ENCODE measurements around the gene C9.

The C9 gene

DNA sequence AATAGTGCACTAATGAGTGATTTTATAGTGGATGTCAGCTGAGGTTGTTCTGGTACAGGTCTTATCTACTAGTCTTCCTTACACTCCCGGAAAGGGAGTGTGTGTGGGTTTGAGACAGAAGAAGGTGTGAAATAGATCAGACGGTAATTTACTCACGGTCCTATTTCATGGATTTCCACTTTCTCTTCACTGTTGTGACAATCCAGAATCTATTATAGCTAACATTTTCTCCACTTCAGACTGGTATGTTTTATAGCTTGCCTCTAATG, 7.0 kb upstream of the C9 start:
- TF ChIP-seq, protein P1, sequence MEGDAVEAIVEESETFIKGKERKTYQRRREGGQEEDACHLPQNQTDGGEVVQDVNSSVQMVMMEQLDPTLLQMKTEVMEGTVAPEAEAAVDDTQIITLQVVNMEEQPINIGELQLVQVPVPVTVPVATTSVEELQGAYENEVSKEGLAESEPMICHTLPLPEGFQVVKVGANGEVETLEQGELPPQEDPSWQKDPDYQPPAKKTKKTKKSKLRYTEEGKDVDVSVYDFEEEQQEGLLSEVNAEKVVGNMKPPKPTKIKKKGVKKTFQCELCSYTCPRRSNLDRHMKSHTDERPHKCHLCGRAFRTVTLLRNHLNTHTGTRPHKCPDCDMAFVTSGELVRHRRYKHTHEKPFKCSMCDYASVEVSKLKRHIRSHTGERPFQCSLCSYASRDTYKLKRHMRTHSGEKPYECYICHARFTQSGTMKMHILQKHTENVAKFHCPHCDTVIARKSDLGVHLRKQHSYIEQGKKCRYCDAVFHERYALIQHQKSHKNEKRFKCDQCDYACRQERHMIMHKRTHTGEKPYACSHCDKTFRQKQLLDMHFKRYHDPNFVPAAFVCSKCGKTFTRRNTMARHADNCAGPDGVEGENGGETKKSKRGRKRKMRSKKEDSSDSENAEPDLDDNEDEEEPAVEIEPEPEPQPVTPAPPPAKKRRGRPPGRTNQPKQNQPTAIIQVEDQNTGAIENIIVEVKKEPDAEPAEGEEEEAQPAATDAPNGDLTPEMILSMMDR (IDR thresholded peaks at IDR 0.05; ENCODE audit: borderline replicate concordance, insufficient read depth, low read depth, low read length), result no peak
- H3K4me3 ChIP-seq (ENCODE audit: low read depth, low read length), result no peak overlapping the region

DNA sequence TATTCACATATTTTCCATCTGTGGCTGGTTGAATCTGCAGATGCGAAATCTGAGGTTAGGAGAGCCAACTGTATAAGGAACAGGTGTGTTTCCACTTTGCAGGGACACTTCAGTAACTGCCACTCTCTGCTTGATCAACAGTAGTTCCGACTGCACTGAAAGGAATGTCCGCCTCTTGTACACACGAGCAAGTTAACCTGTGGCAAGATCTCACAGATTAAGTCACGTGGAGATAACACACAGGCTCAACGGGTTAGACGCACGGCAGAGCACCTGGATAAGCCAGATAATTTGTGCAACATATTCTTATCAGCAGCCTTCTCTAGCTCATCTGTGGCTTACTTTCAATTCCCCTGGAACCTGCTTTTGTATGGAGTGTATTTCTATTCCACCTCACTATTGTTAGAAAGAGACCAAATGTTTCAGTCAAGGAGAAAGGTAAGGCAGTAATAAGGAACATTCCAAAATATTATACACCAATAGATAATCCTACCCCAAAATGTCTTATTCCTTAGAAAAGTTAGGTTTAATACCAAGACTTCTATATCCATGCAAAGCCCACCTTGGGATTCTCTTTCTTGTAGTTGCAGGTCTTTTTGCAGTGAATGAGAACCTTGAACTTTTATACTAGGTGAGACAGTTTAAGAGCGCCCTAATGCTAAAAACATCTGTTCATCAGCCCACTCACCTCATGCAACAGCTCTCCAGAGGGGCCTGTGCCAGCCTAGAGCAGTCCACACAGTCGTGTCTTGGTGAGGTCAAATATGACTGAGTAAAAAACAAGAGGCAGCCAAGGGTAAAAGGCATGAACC, 6.5 kb upstream of the C9 start:
- TF ChIP-seq, protein P1 (IDR thresholded peaks at IDR 0.05; ENCODE audit: borderline replicate concordance, insufficient read depth, low read depth, low read length), result no peak
- H3K4me3 ChIP-seq (ENCODE audit: low read depth, low read length), result no peak overlapping the region

DNA sequence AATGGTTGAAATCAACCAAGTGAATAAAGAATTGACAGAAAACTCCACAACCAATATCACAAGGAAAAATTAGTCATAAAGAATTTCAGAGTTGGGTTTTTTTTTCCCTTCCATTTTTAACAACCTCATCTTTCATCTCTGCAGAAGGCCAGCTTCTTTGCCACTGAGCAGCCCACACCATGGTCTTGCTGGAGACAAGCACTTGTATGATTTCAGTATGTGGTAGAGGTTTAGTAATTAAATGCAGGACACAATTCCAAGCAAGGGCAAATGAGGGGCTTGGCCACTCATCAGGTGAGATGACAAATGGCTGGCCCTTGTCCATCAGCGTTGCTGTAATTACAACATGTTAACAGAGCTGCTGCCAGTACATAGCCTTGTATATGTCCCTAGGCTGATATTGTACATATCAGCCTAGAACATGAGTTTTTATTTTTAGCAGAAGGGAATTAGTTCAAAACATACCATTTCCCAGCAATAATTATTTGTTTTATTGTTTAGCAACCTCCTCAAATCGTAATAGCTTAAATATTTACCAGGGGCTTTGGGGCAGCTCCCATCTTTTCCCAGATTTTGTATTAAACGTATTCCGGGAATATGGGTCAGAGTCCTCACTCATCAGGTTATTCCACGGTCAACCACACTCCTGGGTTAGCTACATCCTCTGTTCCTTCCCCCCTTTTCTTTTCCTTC, 5.0 kb upstream of the C9 start:
- TF ChIP-seq, protein P1 (IDR thresholded peaks at IDR 0.05; ENCODE audit: borderline replicate concordance, insufficient read depth, low read depth, low read length), result no peak
- H3K4me3 ChIP-seq (ENCODE audit: low read depth, low read length), result no peak overlapping the region

DNA sequence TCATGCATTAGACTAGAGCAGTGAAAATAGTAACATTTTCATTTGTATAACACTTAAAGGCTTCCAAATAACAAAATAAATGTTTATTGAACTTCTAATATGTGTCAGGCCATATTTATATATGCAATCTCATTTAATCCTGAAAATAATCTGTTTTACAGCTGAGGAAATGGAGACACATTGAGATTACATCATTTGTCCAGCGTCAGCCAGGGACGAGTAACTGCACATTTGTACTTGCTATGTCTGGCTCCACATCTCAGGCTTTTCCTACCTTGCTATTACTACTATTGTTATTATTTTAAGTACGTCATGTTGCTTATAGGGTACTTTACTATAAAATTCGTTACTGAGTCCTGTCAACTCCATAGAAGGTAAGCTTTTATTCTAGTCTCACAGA, 3.8 kb upstream of the C9 start:
- no peak overlapping the region for H3K4me3 ChIP-seq (ENCODE audit: low read depth, low read length)
- TF ChIP-seq, protein P1 (IDR thresholded peaks at IDR 0.05; ENCODE audit: borderline replicate concordance, insufficient read depth, low read depth, low read length), result no peak

DNA sequence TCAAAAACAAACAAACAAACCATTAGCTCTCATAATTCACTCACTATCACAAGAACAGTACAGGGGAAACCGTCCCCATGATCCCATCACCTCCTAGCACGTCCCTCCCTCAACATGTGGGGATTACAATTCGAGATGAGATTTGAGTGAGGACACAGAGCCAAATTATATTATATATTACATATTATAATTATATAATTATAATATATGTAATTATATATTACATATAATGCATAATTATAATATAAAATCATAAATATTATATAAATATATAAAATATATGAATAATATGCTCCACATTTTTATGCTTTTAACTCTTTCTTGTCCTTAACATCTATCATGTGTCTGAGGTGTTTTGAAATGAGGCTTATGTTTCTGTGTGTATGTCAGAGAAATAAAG, 3.4 kb upstream of the C9 start:
- no peak overlapping the region for H3K4me3 ChIP-seq (ENCODE audit: low read depth, low read length)
- TF ChIP-seq, protein P1 (IDR thresholded peaks at IDR 0.05; ENCODE audit: borderline replicate concordance, insufficient read depth, low read depth, low read length), result no peak

DNA sequence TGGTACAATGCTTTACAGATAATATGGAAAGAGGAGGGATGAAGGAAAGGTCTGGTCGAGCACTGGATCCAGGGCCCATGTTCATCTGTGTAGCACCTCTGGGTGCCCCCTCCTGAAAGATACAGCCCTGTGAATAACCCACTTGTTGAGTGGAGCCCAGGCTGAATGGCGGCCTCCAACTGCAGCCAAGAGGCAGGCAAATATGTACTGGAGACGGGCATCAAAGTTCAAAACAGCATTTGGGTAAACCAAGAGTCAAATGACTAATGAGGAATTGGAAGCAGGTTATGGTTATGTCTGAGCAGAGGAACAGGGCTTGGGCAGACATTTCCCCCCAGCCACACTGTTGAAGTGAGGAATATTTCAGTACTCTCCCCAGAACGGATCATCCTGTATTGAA, 1.1 kb downstream of the C9 start:
- TF ChIP-seq, protein P1 (IDR thresholded peaks at IDR 0.05; ENCODE audit: borderline replicate concordance, insufficient read depth, low read depth, low read length), result no peak
- no peak overlapping the region for H3K4me3 ChIP-seq (ENCODE audit: low read depth, low read length)

DNA sequence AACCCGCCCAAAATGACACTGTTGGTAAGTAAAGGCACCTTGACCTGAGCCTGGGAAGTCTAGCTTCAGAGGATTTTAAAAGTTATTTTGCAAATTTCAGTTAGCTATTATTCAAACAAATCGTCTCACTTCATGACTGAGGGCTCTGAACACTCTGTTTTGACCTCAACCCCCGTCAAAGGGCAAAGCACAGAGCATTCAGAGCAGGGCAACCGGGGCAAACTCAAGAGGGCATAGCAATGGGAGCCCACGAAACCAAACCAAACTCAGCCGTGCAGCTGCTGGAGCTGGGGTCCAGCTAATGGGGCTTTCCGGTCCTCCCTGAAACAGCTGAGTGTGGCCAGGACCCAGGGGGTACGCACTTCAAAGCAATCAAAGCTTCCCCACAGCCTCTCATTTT, 1.6 kb downstream of the C9 start:
- TF ChIP-seq, protein P1 (IDR thresholded peaks at IDR 0.05; ENCODE audit: borderline replicate concordance, insufficient read depth, low read depth, low read length), result no peak
- no peak overlapping the region for H3K4me3 ChIP-seq (ENCODE audit: low read depth, low read length)

Data from GM12875 (cell line).